HG03521 (cell line): ENCODE results near the gene MED15.
"Not testable (repeated sequence)": the region's sequence is repeated elsewhere in the genome, so short reads cannot be mapped to it uniquely, and the experiment has no call there.

Experiments
- ATAC-seq: cut with Tn5 transposase; IDR thresholded peaks from one replicate; pipeline ENCODE4 v1.9.1; 2021; ENCODE audit warnings: mild to moderate bottlenecking, moderate library complexity; ENCODE audit not compliant: unreplicated experiment

The MED15 gene, protein sequence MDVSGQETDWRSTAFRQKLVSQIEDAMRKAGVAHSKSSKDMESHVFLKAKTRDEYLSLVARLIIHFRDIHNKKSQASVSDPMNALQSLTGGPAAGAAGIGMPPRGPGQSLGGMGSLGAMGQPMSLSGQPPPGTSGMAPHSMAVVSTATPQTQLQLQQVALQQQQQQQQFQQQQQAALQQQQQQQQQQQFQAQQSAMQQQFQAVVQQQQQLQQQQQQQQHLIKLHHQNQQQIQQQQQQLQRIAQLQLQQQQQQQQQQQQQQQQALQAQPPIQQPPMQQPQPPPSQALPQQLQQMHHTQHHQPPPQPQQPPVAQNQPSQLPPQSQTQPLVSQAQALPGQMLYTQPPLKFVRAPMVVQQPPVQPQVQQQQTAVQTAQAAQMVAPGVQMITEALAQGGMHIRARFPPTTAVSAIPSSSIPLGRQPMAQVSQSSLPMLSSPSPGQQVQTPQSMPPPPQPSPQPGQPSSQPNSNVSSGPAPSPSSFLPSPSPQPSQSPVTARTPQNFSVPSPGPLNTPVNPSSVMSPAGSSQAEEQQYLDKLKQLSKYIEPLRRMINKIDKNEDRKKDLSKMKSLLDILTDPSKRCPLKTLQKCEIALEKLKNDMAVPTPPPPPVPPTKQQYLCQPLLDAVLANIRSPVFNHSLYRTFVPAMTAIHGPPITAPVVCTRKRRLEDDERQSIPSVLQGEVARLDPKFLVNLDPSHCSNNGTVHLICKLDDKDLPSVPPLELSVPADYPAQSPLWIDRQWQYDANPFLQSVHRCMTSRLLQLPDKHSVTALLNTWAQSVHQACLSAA

DNA sequence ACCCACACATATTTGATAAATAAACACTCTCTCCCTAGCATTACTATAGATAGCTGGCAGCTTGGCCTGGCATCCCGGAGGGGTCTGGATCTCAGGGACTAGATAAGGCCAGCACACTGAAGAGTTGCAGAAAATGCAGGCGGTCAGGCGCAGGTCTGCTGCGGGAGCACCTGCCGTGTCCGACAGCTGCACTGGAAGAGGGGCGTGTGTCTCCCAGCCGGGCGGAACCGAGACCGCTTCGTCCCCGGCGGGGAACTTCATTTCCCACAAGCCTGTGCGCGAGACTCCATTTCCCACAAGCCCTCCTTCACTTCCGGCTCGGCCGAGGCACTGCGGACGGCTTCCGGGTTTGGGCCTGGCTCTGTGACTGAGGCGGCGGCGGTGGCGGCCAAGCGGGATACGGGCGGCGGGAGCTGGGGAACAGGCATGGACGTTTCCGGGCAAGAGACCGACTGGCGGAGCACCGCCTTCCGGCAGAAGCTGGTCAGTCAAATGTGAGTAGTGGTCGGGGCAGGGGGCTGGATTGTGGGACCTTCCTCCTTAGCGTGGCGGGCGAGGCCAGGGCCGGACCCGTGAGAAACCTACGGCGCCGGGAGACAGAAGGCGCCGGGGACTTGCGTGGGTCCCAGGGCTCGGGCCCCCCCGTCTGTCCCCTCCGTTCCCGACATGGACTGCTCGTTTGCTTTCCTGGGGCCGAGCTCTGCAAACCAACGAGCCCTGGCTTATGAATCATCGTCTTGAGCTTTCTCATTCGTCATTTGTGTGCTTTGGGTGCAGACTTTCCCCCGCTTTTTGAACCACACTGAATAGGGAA lies at the start of gene MED15:
Gene MED15 (plus strand): TSS at position 358 of the 814 bp plus-strand sequence. CDS start 69 bp downstream, at position 427.
- ATAC-seq, result peak; percentile 75

DNA sequence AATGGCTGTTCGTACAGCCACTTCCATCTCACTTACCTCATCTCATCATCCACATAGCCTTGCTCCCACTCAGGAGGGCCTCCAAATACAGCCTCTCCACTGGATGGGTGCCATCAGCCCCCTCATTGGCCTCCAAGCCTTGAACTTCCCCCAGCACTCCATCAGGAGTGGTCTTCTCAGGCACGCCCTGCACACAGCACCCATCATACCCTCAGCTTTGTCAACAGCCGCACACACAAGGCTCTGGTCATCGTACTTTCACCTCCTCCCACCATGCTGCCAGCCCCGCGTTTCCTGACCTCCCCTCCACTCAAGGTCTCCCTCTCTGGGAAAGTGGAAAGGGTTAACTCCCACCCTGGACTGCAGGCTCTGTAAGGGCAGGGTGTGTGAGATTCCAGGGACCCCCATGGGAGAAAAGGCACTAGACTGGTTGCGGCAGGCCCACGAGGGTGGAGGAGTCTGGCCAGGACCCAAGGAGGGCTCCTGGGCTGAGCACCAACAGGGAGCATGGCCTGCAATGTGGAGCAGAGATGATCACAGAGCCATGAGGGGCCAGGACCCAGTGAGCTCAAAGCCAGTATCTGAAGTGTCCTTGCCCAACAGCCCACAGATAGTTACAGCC lies 48.8 kb upstream of the MED15 start:
- no peak for ATAC-seq

DNA sequence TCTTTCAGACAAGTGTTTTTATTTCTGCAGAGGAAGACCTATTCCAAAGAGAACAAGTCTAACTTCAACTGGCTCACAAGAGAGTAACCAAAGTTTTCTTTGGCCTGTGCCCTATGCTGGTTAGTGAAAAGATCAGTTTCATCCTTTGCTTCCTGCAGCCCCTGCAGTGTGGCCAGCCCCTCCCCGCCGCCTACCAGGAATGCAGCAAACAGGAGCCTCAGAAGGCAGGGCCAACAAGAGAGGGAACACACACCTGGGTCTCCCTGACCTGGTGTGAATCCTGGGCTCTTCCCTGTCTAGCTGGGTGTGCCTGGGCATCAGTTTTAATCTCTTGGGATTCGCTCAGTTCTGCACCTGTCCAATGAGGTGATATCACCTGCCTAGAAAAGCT lies 48.3 kb upstream of the MED15 start:
- ATAC-seq, result no peak

DNA sequence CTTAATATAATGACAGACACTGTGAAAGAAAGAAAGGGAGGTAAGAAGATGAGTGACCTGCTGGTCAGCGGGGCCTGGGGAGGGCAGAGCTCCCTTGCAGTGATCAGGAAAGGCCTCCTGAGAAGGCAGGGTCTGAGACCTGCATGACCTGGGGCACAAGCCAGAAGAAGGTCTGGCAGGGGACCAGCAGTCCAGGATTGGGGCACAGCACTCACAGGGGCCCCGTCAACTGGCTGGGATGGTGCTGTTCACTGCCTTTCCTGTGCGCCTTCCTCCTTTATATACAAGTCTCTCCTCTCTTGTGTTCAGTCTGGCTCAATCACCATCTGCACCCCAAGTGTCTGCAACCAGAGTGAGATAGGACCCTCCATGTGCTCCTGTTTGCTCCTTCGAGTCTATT lies 47.5 kb upstream of the MED15 start:
- no peak for ATAC-seq

DNA sequence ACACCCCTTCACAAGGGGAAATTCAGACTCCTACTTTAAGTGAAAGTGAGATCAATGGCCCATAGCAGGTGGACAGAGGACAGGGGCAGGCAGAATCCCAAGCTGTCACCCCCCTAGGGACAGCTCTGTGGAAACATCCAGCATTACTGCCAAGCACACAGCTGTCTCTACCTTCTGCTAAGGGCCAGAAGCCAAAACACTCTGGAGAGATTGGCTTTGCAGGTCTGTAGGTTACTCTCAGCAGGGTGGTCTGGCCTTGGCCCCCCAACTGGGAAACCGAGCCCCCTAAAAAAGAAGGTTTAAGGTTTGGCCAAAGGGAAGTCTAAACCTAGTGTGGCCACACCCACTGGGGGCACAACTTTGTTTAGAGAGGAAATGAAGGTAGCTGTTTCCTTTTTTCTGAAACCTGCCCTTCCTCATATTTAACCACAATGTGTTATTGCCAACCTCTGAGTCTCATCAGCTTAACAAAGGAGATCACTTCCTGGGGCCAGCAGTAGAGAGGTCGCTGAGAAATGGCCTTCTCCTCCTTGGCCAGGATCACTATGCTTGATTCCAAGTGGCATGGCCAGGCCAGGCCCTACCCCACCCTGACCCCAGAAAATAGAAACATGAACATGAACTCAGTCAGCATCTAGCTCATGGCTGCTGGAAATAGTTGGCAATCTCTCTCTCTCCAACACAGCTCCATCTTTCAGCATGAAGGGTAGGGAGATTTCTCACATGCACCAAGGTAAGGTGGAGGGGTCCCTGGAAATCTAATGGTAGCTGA lies 43.9 kb upstream of the MED15 start:
- no peak for ATAC-seq

DNA sequence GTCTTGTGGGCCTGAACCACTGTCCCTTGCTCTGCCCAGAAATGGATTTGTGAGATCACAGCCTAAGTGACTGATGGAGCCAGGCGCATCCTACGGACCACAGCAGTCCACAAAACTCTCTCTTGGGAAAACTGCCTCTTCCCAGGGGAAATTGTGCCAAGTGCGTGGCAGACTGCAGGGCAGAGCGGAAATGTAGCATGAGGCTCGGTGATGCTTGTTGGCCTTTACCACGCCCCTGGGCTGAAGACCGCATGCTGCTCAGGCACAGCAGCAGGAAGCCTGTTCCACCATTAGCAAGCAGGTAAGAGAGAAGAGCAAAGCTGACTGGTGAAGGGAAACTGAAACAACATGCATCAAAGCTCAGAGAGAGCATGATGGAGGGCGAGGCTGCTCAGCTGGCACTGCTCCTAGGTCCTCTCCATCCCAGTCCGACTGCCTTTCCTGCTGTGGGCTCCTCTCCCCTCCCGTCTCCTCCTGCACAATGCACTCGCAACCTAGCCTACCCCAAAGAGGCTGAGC lies 43.3 kb upstream of the MED15 start:
- no peak for ATAC-seq

DNA sequence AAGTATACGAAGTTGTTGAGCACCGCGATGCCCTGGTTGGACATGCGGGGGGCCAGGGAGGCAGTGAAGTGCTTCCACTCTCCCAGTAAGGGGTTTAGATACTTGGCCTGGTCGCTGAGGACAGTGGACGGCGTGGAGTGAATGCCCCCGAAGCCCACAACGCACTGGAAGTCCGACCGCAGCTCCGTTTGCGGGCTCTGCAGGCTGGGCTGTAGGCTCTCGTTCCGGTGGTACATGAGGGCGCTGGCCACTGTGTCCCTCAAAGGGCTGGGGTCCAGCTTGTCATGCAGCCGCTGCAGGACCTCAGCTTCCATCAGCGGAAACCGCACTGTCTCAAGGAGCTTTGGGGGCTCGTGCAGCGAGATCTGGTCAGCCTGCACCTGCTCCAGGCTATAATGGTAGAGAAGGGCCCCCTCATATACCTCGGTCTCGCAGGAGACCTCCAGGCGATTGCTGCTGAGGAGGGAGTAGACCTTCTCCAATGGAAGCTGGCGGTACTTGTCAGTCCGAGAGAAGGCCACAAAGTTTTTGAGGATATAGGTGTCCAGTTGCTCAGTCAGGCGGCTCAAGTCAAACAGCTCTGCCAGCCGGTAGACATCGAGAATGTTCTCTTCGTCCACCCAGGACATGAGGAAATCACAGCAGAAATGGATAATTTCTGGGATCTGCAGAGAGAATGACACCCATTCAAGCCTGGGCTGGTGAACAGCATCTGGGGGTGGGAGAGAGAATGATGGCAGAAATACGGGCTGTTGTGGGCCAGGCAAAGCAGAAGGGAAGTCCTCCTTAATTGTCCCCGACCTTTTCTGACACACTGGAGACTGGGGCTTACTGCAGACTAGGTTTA lies 42.3 kb upstream of the MED15 start:
- ATAC-seq, result no peak

DNA sequence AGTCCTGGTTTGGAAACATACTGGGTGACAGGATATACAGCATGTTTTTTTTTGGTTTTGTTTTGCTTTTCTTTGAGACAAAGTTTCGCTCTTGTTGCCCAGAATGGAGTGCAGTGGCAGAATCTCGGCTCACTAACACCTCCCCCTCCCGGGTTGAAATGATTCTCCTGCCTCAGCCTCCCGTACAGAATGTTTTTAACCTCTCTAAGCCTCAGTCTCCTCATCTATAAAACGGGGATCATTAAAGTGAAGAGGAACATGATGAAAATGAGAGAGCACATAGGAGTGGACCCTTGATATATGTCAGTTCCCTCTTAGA lies 41.7 kb upstream of the MED15 start:
- no peak for ATAC-seq

DNA sequence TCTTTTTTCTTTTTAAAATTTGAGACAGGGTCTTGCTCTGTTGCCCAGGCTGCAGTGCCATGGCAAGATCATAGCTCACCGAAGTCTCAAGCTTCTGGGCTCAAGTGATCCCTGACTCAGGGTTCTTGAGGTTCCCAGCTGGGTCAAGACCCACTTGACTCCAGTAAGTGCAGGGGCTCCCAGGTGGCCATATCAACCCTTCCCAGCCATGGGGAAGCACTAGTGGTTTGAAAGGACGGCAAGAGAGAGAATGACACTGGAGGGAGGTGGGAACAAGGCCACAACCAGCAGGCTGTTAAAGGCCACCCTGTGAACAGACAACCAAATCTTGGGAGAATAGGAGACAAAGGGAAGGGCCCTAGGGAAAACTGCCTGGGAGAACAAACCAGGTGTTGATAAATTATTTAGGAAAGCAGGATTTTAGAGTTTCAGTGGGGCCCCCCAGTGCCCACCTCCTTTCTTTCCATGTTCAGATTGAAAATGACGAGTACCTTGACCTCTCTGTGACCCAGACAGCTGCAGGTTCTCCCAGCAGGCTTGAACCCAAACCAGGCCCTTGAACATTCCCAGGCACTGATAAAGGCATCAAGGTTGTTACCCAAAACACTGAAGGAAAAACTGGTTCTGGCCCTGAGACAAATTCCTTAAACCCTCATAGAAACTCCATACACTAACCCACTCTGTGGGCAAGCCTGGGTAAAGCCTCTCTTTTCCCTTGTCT lies 40.6 kb upstream of the MED15 start:
- no peak for ATAC-seq

DNA sequence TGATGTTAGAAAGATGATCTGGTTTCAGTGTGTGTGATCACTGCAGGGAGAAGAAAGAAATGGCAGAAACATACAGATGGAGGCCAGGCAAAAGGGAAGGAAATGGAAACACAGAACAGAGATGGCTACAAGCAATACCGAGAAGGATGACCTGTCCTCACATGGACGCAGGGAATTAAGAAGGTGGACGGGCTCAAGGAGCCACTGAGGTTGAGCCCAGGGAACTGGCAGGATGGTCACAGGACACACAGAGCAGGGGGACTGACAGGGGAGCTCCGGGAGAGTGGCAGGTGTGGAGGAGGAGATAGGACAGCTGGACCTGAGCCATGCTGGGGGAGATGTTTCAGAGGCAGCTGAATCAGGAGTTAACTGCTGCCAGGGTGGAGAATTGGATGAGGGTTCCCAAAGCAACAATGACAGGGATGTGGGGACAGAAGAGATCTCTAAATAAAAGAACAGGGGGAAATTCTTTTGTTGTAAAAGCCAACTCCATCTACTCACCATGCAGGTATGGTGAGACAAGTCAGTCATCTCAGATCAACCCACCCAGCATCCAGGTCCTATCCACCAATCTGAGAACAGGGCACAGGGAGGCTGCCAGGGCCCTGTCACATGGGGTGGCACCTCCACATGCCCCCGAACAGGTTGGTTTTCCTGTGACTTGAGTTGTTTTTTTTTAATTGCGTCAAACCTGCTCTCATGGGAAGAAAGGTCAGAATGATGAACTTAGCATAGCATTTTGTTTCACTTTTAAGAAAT lies 38.1 kb upstream of the MED15 start:
- no peak for ATAC-seq

DNA sequence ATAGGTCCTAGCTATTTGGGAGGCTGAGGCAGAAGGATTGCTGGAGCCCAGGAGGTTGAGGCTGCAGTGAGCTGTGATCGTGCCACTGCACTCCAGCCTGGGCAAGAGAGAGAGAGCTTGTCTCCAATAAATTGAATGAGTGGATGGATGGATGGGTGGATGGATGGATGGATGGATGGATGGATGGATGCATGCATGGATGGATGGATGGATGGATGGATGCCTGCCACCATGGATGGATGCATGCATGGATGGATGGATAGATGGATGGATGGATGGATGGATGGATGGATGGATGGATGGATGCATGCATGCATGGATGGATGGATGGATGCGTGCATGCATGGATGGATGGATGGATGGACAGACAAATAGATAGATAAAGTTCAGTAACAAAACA lies 36.9 kb upstream of the MED15 start:
- not testable (repeated sequence) for ATAC-seq

DNA sequence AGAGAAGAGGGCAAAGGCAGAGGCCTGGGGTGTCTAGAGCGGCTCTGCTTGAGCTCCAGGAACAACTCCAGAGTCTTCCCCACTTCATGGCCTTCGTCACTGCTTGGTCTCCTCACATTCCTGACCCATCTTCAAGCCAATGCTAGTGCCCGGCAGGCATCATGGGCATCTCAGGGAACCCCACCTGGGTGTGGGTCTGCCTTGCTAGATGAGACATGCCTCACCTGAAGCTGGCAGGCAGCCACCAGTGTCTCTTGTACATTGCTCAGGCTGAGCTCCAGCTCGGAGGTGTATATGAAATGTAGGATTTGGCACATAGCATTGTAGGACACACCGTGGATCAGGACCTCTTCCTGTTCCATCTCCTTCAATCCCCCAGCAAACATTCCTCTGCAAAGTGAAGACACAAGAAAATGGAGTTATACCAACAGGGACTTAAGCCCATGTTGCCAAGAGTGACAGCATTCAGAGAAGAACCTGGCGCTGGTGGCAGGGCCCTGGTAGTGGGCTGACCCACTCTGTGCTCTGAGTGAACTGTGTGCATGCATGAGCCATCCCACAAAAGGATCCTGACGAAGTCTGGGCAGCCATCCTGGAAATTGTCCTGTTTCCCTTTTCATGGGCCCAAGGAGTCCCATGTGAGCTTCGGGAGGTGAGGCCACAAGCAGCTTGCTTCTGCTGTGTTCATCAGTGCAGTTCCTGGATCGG lies 36.1 kb upstream of the MED15 start:
- ATAC-seq, result no peak

DNA sequence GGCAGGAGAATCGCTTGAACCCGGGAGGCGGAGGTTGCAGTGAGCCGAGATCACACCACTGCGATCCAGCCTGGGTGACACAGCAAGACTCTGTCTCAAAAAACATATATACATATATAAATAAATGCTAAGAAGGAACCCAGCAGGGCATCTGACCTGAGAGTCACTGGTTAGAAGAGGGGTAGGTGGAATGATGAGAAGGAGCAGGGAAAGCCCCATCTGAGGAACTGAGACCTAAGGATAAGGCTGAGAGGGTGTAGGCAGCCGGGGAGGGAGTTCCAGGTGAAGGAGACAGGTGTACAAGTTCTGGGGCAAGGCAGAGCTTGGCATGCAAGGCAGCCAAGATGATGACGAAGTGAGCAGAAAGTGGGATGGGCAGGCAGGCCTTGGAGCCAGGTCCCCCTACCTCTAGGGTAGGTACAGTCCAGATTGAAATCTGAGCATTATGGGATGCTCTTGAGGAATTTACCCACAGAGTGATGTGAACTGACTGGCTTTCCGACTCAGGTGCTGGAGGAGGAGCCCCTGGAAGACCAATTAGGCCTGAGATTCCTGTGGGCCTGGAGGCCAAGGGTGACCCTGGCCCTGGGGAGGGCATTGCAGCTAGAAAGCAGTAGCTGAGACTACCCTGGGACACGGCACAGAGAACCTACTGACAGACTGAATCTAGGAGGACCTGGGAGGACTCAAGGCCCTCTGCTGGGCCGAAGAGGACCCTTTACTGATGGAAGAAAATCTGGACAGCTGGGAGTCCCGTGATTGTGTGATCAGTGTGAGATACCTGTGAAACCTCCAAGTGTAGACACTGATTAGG lies 34.6 kb upstream of the MED15 start:
- no peak for ATAC-seq

DNA sequence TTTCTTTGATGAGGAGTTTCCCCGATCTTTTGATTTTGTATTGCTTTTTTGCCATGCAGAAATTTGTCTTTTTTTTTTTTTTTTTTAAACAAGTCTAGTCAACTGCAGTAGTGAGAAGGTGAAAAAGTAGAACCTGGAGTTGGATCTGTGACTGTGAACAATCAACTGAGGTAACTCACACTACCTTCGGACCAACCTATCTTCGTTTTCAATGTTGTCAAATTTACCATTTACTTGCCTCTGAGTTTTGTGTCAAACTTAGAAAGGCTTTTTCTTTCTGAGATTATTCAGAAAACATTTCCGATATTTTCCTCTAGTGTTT lies 32.3 kb upstream of the MED15 start:
- ATAC-seq, result no peak

DNA sequence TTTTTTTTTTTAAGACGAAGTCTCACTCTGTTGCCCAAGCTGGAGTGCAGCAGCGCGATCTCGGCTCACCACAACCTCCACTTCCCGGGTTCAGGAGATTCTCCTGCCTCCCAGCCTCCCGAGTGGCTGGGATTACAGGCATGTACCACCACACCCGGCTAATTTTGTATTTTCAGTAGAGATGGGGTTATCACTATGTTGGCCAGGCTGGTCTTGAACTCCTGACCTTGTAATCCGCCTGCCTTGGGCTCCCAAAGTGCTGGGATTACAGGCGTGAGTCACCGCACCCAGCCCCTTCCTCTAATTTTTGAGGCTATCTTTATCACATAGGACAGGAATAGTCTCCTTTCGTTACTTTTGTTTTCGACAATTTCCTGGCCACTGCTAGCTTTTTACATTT lies 31.8 kb upstream of the MED15 start:
- not testable (repeated sequence) for ATAC-seq

DNA sequence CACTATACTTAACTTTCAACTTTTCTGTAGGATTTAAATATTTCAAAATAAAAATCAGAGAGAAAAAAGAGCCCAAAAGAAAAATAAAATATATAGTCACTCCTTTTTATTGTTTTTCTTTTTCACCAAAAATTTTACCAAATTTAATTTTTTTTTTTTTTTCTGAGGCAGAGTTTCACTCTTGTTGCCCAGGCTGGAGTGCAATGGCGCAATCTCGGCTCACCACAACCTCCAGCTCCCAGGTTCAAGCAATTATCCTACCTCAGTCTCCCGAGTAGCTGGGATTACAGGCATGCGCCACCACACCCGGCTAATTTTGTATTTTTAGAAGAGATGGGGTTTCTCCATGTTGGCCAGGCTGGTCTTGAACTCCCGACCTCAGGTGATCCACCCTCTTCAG lies 29.4 kb upstream of the MED15 start:
- not testable (repeated sequence) for ATAC-seq
